KMS-11 (cell line): Measurements from ENCODE around the gene ALMS1.

Experiments used
- H2AFZ ChIP-seq: fragments of 200-600 bp; sonication (generic); 2 replicates; pipeline ENCODE4 v1.6.1; 2016; ENCODE audit warnings: antibody characterized with exemption, mixed run types, low read depth
- H3K27ac ChIP-seq: fragments of 200-600 bp; sonication (generic); 2 replicates; pipeline ENCODE4 v1.6.1; 2016; ENCODE audit warnings: mild to moderate bottlenecking, mixed run types
- H3K27me3 ChIP-seq: fragments of 200-600 bp; sonication (generic); 2 replicates; pipeline ENCODE4 v1.6.1; 2017; ENCODE audit warnings: mild to moderate bottlenecking, low read depth, mixed run types, moderate library complexity; ENCODE audit not compliant: insufficient read depth
- H3K36me3 ChIP-seq: fragments of 200-600 bp; sonication (generic); 2 replicates; pipeline ENCODE4 v1.6.1; 2017; ENCODE audit warnings: mild to moderate bottlenecking, mixed run types; ENCODE audit not compliant: insufficient read depth
- H3K4me1 ChIP-seq: fragments of 200-600 bp; sonication (generic); 2 replicates; pipeline ENCODE4 v1.6.1; 2016; ENCODE audit warnings: mild to moderate bottlenecking, low read depth, mixed run types; ENCODE audit not compliant: poor library complexity, severe bottlenecking
- H3K4me2 ChIP-seq: fragments of 200-600 bp; sonication (generic); 2 replicates; pipeline ENCODE4 v1.7.0; 2016; ENCODE audit warnings: mild to moderate bottlenecking, mixed run types
- H3K4me3 ChIP-seq: fragments of 200-600 bp; sonication (generic); IDR thresholded peaks from 2 replicates; pipeline ENCODE4 v1.6.1; 2017; ENCODE audit warnings: low read depth, low read length, mixed read lengths; ENCODE audit not compliant: insufficient read depth
- H3K79me2 ChIP-seq: fragments of 200-600 bp; sonication (generic); 2 replicates; pipeline ENCODE4 v1.6.1; 2016; ENCODE audit warnings: low read depth, mixed run types; ENCODE audit not compliant: insufficient read depth
- H3K9ac ChIP-seq: fragments of 200-600 bp; sonication (generic); 2 replicates; pipeline ENCODE4 v1.6.1; 2016; ENCODE audit warnings: mild to moderate bottlenecking, mixed run types
- H4K20me1 ChIP-seq: fragments of 200-600 bp; sonication (generic); 2 replicates; pipeline ENCODE4 v1.6.1; 2016; ENCODE audit warnings: mild to moderate bottlenecking, mixed run types; ENCODE audit not compliant: insufficient read depth
- TF ChIP-seq, protein P1 (sequence below): fragments of 200-600 bp; sonication (generic); conservative IDR thresholded peaks from 2 replicates; pipeline ENCODE4 v1.6.1; 2017; ENCODE audit warnings: low read depth, mild to moderate bottlenecking, antibody characterized with exemption, low read length, moderate library complexity, mixed read lengths

ALMS1 gene

DNA sequence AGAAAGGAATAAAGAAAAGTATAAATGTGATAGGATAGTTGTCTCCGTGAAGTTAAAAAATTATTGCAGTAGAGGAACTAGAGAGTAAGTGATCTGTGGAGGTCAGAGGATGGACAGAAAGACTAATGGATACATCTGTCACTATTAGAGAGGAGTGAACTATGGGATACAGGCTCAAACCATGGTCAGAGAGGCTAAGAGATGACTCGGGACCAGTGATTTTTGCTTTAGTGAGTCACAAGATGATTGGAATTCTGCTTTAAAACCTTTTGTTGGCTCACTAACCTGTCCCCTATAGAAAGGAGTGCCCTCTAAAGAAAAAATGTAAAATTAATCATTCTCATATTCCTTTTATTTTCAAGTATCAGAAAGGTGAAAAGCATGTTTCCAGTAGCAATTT lies 30.3 kb downstream of the ALMS1 start:
- Histone ChIP-seq H3K4me1 (no peaks in the 10 kb centered on the region), H3K27me3 (no peaks in the 10 kb centered on the region), H4K20me1 (no peaks in the 10 kb centered on the region)

GRCh38 chr2:73418343-73418742 lies 32.7 kb downstream of the ALMS1 start:
- no peaks in the 10 kb centered on the region for H4K20me1 ChIP-seq
- no peaks in the 10 kb centered on the region for H3K27me3 ChIP-seq
- no peak overlapping the region for H3K9ac ChIP-seq
- TF ChIP-seq, protein P1, sequence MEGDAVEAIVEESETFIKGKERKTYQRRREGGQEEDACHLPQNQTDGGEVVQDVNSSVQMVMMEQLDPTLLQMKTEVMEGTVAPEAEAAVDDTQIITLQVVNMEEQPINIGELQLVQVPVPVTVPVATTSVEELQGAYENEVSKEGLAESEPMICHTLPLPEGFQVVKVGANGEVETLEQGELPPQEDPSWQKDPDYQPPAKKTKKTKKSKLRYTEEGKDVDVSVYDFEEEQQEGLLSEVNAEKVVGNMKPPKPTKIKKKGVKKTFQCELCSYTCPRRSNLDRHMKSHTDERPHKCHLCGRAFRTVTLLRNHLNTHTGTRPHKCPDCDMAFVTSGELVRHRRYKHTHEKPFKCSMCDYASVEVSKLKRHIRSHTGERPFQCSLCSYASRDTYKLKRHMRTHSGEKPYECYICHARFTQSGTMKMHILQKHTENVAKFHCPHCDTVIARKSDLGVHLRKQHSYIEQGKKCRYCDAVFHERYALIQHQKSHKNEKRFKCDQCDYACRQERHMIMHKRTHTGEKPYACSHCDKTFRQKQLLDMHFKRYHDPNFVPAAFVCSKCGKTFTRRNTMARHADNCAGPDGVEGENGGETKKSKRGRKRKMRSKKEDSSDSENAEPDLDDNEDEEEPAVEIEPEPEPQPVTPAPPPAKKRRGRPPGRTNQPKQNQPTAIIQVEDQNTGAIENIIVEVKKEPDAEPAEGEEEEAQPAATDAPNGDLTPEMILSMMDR = no peak
- no peaks in the 10 kb centered on the region for H3K36me3 ChIP-seq
- H3K27ac ChIP-seq = no peak overlapping the region
- H2AFZ ChIP-seq = no peak overlapping the region
- H3K4me2 ChIP-seq = no peak overlapping the region
- H3K4me1 ChIP-seq = no peaks in the 10 kb centered on the region
- no peak overlapping the region for H3K4me3 ChIP-seq
- H3K79me2 ChIP-seq = no peaks in the 10 kb centered on the region

More for the DNA sequence above, 30.3 kb downstream of the ALMS1 start:
- Histone ChIP-seq H3K4me2 (no peak overlapping the region), H3K79me2 (no peaks in the 10 kb centered on the region), H3K9ac (no peak overlapping the region), H2AFZ (no peak overlapping the region), H3K4me3 (no peak overlapping the region), H3K27ac (no peak overlapping the region), H3K36me3 (no peaks in the 10 kb centered on the region)
- TF ChIP-seq, protein P1 = no peak

GRCh38 chr2:73423913-73424312 lies 38.3 kb downstream of the ALMS1 start:
- Histone ChIP-seq H3K4me3 (no peak overlapping the region), H3K36me3 (no peaks in the 10 kb centered on the region), H4K20me1 (no peaks in the 10 kb centered on the region), H3K4me1 (no peaks in the 10 kb centered on the region), H3K4me2 (no peak overlapping the region), H3K9ac (no peak overlapping the region), H3K79me2 (no peaks in the 10 kb centered on the region), H2AFZ (no peak overlapping the region), H3K27ac (no peak overlapping the region), H3K27me3 (no peaks in the 10 kb centered on the region)
- TF ChIP-seq, protein P1 = no peak

DNA sequence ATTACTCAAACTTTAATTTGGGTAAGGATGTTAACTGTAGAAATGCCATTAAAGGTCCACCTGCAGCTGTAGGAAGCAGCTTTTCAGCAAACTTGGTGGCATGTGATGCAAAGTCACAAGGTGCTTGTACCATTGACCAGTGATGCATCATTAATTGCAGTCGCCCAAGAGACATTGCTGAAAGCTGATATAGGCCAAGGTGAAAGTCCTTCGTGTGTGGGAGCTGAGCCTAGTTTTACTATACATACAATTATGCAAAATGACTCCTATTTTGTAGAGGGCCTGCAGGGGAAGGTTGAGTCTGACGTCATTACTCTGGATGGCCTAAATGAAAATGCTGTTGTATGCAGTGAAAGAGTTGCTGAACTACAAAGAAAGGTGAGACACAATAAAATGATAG lies 40.5 kb downstream of the ALMS1 start:
- H4K20me1 ChIP-seq = no peaks in the 10 kb centered on the region
- no peaks in the 10 kb centered on the region for H3K4me1 ChIP-seq
- no peak overlapping the region for H3K4me3 ChIP-seq
- H3K9ac ChIP-seq = no peak overlapping the region
- H3K4me2 ChIP-seq = no peak overlapping the region
- TF ChIP-seq, protein P1 = no peak
- H3K36me3 ChIP-seq = no peaks in the 10 kb centered on the region
- H3K27me3 ChIP-seq = no peaks in the 10 kb centered on the region
- no peak overlapping the region for H3K27ac ChIP-seq
- H3K79me2 ChIP-seq = no peaks in the 10 kb centered on the region
- H2AFZ ChIP-seq = no peak overlapping the region
